ENCODE results near the gene CDX1.

DNA sequence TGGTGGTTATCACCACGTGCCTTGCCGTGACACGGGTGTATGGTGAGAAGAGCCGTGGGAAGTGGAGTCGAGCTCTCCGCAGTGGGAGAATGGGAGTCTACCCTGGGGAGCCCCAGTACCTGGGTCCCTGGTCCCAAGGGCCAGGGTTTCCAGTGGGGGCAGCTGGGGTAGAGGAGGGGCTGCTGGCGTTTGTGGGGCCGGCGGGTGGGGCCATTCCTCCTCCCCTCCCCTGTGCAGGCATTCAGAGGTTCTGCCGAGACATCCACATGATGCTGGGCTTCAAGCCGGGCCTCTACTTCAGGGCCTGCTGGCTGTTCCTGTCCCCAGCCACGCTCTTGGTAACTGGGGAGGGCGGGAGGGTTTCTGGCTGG, 38.0 kb downstream of the CDX1 start:
- TF ChIP-seq, protein P1, sequence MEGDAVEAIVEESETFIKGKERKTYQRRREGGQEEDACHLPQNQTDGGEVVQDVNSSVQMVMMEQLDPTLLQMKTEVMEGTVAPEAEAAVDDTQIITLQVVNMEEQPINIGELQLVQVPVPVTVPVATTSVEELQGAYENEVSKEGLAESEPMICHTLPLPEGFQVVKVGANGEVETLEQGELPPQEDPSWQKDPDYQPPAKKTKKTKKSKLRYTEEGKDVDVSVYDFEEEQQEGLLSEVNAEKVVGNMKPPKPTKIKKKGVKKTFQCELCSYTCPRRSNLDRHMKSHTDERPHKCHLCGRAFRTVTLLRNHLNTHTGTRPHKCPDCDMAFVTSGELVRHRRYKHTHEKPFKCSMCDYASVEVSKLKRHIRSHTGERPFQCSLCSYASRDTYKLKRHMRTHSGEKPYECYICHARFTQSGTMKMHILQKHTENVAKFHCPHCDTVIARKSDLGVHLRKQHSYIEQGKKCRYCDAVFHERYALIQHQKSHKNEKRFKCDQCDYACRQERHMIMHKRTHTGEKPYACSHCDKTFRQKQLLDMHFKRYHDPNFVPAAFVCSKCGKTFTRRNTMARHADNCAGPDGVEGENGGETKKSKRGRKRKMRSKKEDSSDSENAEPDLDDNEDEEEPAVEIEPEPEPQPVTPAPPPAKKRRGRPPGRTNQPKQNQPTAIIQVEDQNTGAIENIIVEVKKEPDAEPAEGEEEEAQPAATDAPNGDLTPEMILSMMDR (IDR thresholded peaks at IDR 0.05): no peak
- no peak for TF ChIP-seq POLR2A (IDR thresholded peaks at IDR 0.05)
